Measurements from ENCODE around the gene IZUMO3. TPM values are rescaled to one million over a fixed set of nuclear protein-coding genes. Genes with fewer than 3 reads are reported as not detected.

Gene IZUMO3
- total RNA-seq, 1 donor, result not detected

GRCh38 chr9:24572406-24572805, 26.7 kb upstream of the IZUMO3 start:
- DNase-seq (ENCODE audit: low read depth), result no peak
- no peak overlapping the region for H3K4me3 ChIP-seq (ENCODE audit: low read depth, low read length)
- no peak for TF ChIP-seq CTCF (IDR thresholded peaks at IDR 0.05; ENCODE audit: insufficient read depth, low read length)

- no peak overlapping the region for H3K4me3 ChIP-seq (ENCODE audit: low read depth, low read length)
- no peak for TF ChIP-seq CTCF (IDR thresholded peaks at IDR 0.05; ENCODE audit: insufficient read depth, low read length)
- DNase-seq (ENCODE audit: low read depth), result no peak
These were observed 16.3 kb upstream of the IZUMO3 start for GRCh38 chr9:24561957-24562356.

- H3K4me3 ChIP-seq (ENCODE audit: low read depth, low read length), result no peak overlapping the region
- no peak for TF ChIP-seq CTCF (IDR thresholded peaks at IDR 0.05; ENCODE audit: insufficient read depth, low read length)
- no peak for DNase-seq (ENCODE audit: low read depth)
These were observed 7.5 kb upstream of the IZUMO3 start for GRCh38 chr9:24553183-24553552.

GRCh38 chr9:24552526-24553182, 7.0 kb upstream of the IZUMO3 start:
- DNase-seq (ENCODE audit: low read depth), result no peak
- no peak for TF ChIP-seq CTCF (IDR thresholded peaks at IDR 0.05; ENCODE audit: insufficient read depth, low read length)
- no peak overlapping the region for H3K4me3 ChIP-seq (ENCODE audit: low read depth, low read length)

GRCh38 chr9:24545285-24545684, 412 bp downstream of the IZUMO3 start:
- TF ChIP-seq CTCF (IDR thresholded peaks at IDR 0.05; ENCODE audit: insufficient read depth, low read length), result no peak
- DNase-seq (ENCODE audit: low read depth), result no peak
- H3K4me3 ChIP-seq (ENCODE audit: low read depth, low read length), result no peak overlapping the region

- no peak for DNase-seq (ENCODE audit: low read depth)
These were observed 27.2 kb downstream of the IZUMO3 start for GRCh38 chr9:24518545-24518944.

More at GRCh38 chr9:24518545-24518944, 27.2 kb downstream of the IZUMO3 start:
- TF ChIP-seq CTCF (IDR thresholded peaks at IDR 0.05; ENCODE audit: insufficient read depth, low read length), result no peak
- H3K4me3 ChIP-seq (ENCODE audit: low read depth, low read length), result no peak overlapping the region
